GM12878 (cell line): ENCODE measurements around the gene TBATA. TPM values are rescaled to one million over a fixed set of nuclear protein-coding genes. Genes with fewer than 3 reads are reported as not detected.

Experiments used
- ATAC-seq: fragments of 200-7000 bp; cut with Tn5 transposase; 3 replicates; pipeline ENCODE4 v1.9.1; 2020; ENCODE audit warnings: mild to moderate bottlenecking, moderate library complexity
- BruUV-seq: library from RNA; stranded (reverse); fragments of 400-500 nt; replicated peaks from 2 replicates; lab custom pipeline; 2021; lab: Mats Ljungman, UMichigan
- CTCF ChIA-PET: fragments of 300-600 bp; sonication (Branson Sonifier 250); formaldehyde crosslinking; extraction: SDS; loops from one replicate; lab custom pipeline; 2021; ENCODE audit warnings: inconsistent platforms; lab: Yijun Ruan, JAX
- POLR2A ChIA-PET: fragments of 350-600 bp; formaldehyde crosslinking; extraction: SDS; loops from one replicate; lab custom pipeline; 2021; ENCODE audit warnings: inconsistent platforms; lab: Charles Lee
- RAD21 ChIA-PET: fragments of 300-600 bp; sonication (Branson Sonifier 250); formaldehyde crosslinking; loops from one replicate; lab custom pipeline; 2023; ENCODE audit warnings: antibody characterized with exemption; ENCODE audit not compliant: unreplicated experiment; lab: Charles Lee
- SMC1A ChIA-PET: fragments of 300-600 bp; sonication (Branson Sonifier 250); formaldehyde crosslinking; loops from one replicate; lab custom pipeline; 2023; ENCODE audit not compliant: unreplicated experiment, uncharacterized antibody; lab: Charles Lee
- DNase-seq: peaks from one replicate; pipeline ENCODE4 v3.0.0-alpha.2; 2011; ENCODE audit warnings: low read depth, low spot score
- FAIRE-seq: peaks from 3 replicates; lab custom pipeline; 2011; peaks lifted over from hg19 to GRCh38; lab: Jason Lieb, UNC
- H2AFZ ChIP-seq: 2 replicates; pipeline ENCODE4 v1.6.0; 2011; ENCODE audit warnings: low read depth, low read length, control low read depth; ENCODE audit not compliant: control insufficient read depth
- H3K27ac ChIP-seq: 2 replicates; pipeline ENCODE4 v1.5.1; 2011; ENCODE audit warnings: control low read depth; ENCODE audit not compliant: control insufficient read depth, insufficient read depth
- H3K27me3 ChIP-seq, 2 experiments: replicated peaks in 1 of 2; 2 replicates each; pipeline versions ENCODE4 v1.6.0 to v1.6.1; 2011; ENCODE audit warnings: low read length in 1 of 2; ENCODE audit not compliant: control insufficient read depth in 2 of 2, insufficient read depth in 2 of 2
- H3K36me3 ChIP-seq, 2 experiments: 2 replicates each; pipeline ENCODE4 v1.5.1; 2011; ENCODE audit warnings: low read length in 1 of 2; ENCODE audit not compliant: control insufficient read depth in 2 of 2, insufficient read depth in 2 of 2
- H3K4me1 ChIP-seq: 2 replicates; pipeline ENCODE4 v1.6.1; 2011; ENCODE audit warnings: mild to moderate bottlenecking, low read length, moderate library complexity, mixed read lengths; ENCODE audit not compliant: control insufficient read depth, insufficient read depth
- H3K4me2 ChIP-seq: 2 replicates; pipeline ENCODE4 v1.6.0; 2011; ENCODE audit warnings: control low read depth; ENCODE audit not compliant: control insufficient read depth, insufficient read depth
- H3K4me3 ChIP-seq: fragments of 200-600 bp; sonication (generic); 2 replicates; pipeline ENCODE4 v1.5.1; 2016
- H3K79me2 ChIP-seq: 2 replicates; pipeline ENCODE4 v1.6.0; 2011; ENCODE audit warnings: low read length; ENCODE audit not compliant: control insufficient read depth, insufficient read depth
- H3K9ac ChIP-seq: 2 replicates; pipeline ENCODE4 v1.8.0; 2011; ENCODE audit warnings: low read length, control low read depth, mixed read lengths; ENCODE audit not compliant: control insufficient read depth, insufficient read depth
- H3K9me3 ChIP-seq: replicated peaks from 3 replicates; pipeline ENCODE4 v1.5.1; 2011; ENCODE audit warnings: mild to moderate bottlenecking, low read length; ENCODE audit not compliant: control insufficient read depth, insufficient read depth
- H4K20me1 ChIP-seq: 2 replicates; pipeline ENCODE4 v1.6.0; 2011; ENCODE audit not compliant: control insufficient read depth, insufficient read depth
- ATF7 ChIP-seq: fragments of 450-650 bp; IDR thresholded peaks from 2 replicates; pipeline ENCODE4 v1.6.1; 2016; ENCODE audit warnings: low read depth, mild to moderate bottlenecking
- CHD1 ChIP-seq: IDR thresholded peaks from 2 replicates; pipeline ENCODE4 v1.6.1; 2012; ENCODE audit warnings: low read depth, low read length, improper control_type of control experiment
- CREB1 ChIP-seq: IDR thresholded peaks from 2 replicates; pipeline ENCODE4 v1.6.1; 2012; ENCODE audit warnings: low read depth, mild to moderate bottlenecking, inconsistent platforms
- EZH2 ChIP-seq: IDR thresholded peaks from 2 replicates; pipeline ENCODE4 v1.6.1; 2012; ENCODE audit warnings: low read depth, mild to moderate bottlenecking, control low read depth, inconsistent platforms, low read length, borderline replicate concordance; ENCODE audit not compliant: control insufficient read depth
- FOS ChIP-seq: IDR thresholded peaks from 3 replicates; pipeline ENCODE4 v1.6.1; 2011; ENCODE audit warnings: borderline replicate concordance; ENCODE audit not compliant: insufficient read length; ENCODE audit errors: extremely low read depth
- HDGF ChIP-seq: fragments of 450-650 bp; IDR thresholded peaks from 2 replicates; pipeline ENCODE4 v1.6.1; 2016; ENCODE audit warnings: antibody characterized with exemption
- JUNB ChIP-seq: IDR thresholded peaks from 2 replicates; pipeline ENCODE4 v1.6.1; 2016; ENCODE audit warnings: antibody characterized with exemption, mild to moderate bottlenecking
- LARP7 ChIP-seq: fragments of 450-650 bp; IDR thresholded peaks from 2 replicates; pipeline ENCODE4 v1.6.1; 2017; ENCODE audit warnings: mild to moderate bottlenecking
- POLR2AphosphoS5 ChIP-seq: IDR thresholded peaks from 2 replicates; pipeline ENCODE4 v1.6.1; 2011; ENCODE audit warnings: mild to moderate bottlenecking, low read length, inconsistent platforms
- RFX5 ChIP-seq: IDR thresholded peaks from 2 replicates; pipeline ENCODE4 v1.6.1; 2011; ENCODE audit warnings: low read depth, low read length, improper control_type of control experiment
- SMAD1 ChIP-seq: fragments of 450-650 bp; IDR thresholded peaks from 2 replicates; pipeline ENCODE4 v1.6.1; 2018; ENCODE audit warnings: mild to moderate bottlenecking, low read depth; ENCODE audit not compliant: partially characterized antibody
- TCF7 ChIP-seq: IDR thresholded peaks from 2 replicates; pipeline ENCODE4 v1.6.1; 2014; ENCODE audit warnings: antibody characterized with exemption, borderline replicate concordance
- ZNF207 ChIP-seq: fragments of 450-650 bp; IDR thresholded peaks from 2 replicates; pipeline ENCODE4 v1.6.1; 2014; ENCODE audit warnings: antibody characterized with exemption, mild to moderate bottlenecking, borderline replicate concordance
- WGBS: methylation state at CpG from one replicate; pipeline ENCODE4 v1.1.6; 2016; ENCODE audit warnings: low lambda C conversion rate; ENCODE audit not compliant: insufficient replicate concordance, insufficient coverage; ENCODE audit errors: missing lambda C conversion rate; 5-methylcytosine and 5-hydroxymethylcytosine counted together
- in situ Hi-C: fragments of 300-500 bp; cut with MboI; formaldehyde crosslinking; loops from 9 replicates; pipeline ENCODE4 v1.14.3; 2018; ENCODE audit warnings: mixed read lengths
- intact Hi-C: fragments of 100-400 bp; cut with micrococcal nuclease; formaldehyde crosslinking; loops from one replicate; pipeline ENCODE4 v1.14.2; 2022; ENCODE audit not compliant: unreplicated experiment
- polyA plus RNA-seq, 11 experiments: library from polyadenylated mRNA; depleted of rRNA in 4 of 11; unstranded in 6 of 11; stranded (reverse) in 5 of 11; fragments of >200 nt; fragmentation: Nextera tagmentation in 4 of 11; fragmentation: Illumina TruSeq in 1 of 11; extraction: Ambion mirVana in 4 of 11; extraction: Trizol in 1 of 11; gene quantifications; 1 replicate in 1 of 11; 2 replicates in 10 of 11; pipeline versions ENCODE4 v1.2.1 to v1.2.3, GENCODE V29; 2011 to 2016; ENCODE audit warnings: inconsistent platforms in 2 of 11, missing spikeins in 2 of 11, low read depth in 1 of 11
- total RNA-seq, 4 experiments: library from RNA; depleted of rRNA in 3 of 4; stranded (reverse); fragments of >200 nt in 3 of 4; fragmentation: Illumina TruSeq in 1 of 4; extraction: Trizol in 1 of 4; gene quantifications; 2 replicates each; pipeline versions ENCODE4 v1.2.1 to v1.2.3, GENCODE V29; 2013 to 2021
- TF ChIP-seq, protein P1 (sequence below): fragments of 150-350 bp; IDR thresholded peaks from 2 replicates; pipeline ENCODE4 v1.6.1; 2014; ENCODE audit warnings: mild to moderate bottlenecking, low read depth, low read length

TBATA gene
- total and polyA plus RNA-seq, 10 of the 15 experiments (the other 5 are each of a cell fraction or from before 2014, with no cell fraction given), result not detected

DNA sequence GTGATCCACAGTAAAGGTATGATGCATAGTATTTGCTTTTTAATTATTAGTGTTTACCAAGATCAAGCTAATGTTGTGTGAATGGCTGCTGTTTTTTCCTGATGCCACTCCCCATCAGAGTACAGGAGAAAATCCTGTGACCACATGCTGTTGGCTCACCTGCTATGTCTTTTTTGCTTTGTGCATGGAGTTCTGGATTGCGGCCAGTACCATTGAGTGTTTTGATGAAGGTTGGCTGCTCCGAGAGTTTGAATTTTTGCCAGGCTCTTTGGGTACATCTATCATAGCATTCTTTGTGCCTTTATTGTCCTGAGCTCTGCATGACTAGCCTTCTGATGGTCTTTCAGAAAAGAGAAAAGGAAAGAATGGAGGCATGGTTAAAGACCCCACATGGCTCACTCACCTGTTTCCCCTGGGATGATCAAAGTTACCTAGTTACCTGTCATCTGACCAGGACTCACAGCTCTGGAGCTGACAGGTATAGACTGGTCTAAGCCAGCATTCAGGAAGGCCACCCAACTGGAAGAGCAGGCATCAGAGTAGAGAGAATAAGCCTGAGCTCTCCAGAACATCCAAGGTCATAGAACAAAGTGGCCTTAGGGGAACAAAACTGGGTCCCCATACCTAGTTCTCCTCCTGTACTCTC is 18.7 kb upstream of the TBATA start:
- 85% methylated on average over 2 of the region's 2 CpGs for WGBS

More for the DNA sequence above, 18.7 kb upstream of the TBATA start:
- BruUV-seq, result no TSS peak
- no peak for DNase-seq
- intact Hi-C loops (no loop called here), in situ Hi-C loops (no loop called here)
- Histone ChIP-seq H3K27ac (no peak overlapping the region), H3K9ac (no peak overlapping the region), H3K4me1 (no peaks in the 10 kb centered on the region), H4K20me1 (no peaks in the 10 kb centered on the region), H3K4me2 (no peak overlapping the region), H2AFZ (no peak overlapping the region), H3K27me3 (no peaks in the 10 kb centered on the region), H3K36me3 (no peaks in the 10 kb centered on the region), H3K79me2 (no peaks in the 10 kb centered on the region), H3K9me3 (no peaks in the 10 kb centered on the region), H3K4me3 (no peak overlapping the region)
- no peak for ATAC-seq
- FAIRE-seq, result no peak
- TF ChIP-seq POLR2AphosphoS5 (no peak), JUNB (no peak), RFX5 (no peak), HDGF (no peak), LARP7 (no peak), CHD1 (no peak), SMAD1 (no peak), TCF7 (no peak), CREB1 (no peak), FOS (no peak), EZH2 (no peak), ATF7 (no peak), ZNF207 (no peak)
- TF ChIP-seq, protein P1, sequence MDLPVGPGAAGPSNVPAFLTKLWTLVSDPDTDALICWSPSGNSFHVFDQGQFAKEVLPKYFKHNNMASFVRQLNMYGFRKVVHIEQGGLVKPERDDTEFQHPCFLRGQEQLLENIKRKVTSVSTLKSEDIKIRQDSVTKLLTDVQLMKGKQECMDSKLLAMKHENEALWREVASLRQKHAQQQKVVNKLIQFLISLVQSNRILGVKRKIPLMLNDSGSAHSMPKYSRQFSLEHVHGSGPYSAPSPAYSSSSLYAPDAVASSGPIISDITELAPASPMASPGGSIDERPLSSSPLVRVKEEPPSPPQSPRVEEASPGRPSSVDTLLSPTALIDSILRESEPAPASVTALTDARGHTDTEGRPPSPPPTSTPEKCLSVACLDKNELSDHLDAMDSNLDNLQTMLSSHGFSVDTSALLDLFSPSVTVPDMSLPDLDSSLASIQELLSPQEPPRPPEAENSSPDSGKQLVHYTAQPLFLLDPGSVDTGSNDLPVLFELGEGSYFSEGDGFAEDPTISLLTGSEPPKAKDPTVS, result no peak
- CTCF ChIA-PET, result no interaction called here
- RAD21 ChIA-PET, result no interaction called here
- POLR2A ChIA-PET, result no interaction called here
- SMC1A ChIA-PET, result interaction anchor here (1.1 kb wide), 1 partner anchor 245 kb away, joined by 3 read pairs; no protein-coding TSS in a partner anchor
